Osteocyte (in vitro differentiated cells): Measurements from ENCODE around the gene ACSL1. TPM values are rescaled to one million over a fixed set of nuclear protein-coding genes. Genes with fewer than 3 reads are reported as not detected.

Experiments
- DNase-seq: peaks from one replicate; pipeline ENCODE4 v3.0.0; 2021; ENCODE audit warnings: mixed read lengths; ENCODE audit not compliant: unreplicated experiment; ENCODE audit errors: extremely low spot score
- H3K27ac Mint-ChIP-seq: one replicate; pipeline ENCODE4 v1.8.0; 2021; ENCODE audit warnings: mild to moderate bottlenecking, mixed read lengths; ENCODE audit not compliant: unreplicated experiment
- H3K27me3 Mint-ChIP-seq: one replicate; pipeline ENCODE4 v1.8.0; 2021; ENCODE audit warnings: mixed read lengths; ENCODE audit not compliant: unreplicated experiment
- H3K36me3 Mint-ChIP-seq: one replicate; pipeline ENCODE4 v1.8.0; 2021; ENCODE audit warnings: mixed read lengths; ENCODE audit not compliant: unreplicated experiment
- H3K4me1 Mint-ChIP-seq: one replicate; pipeline ENCODE4 v1.8.0; 2021; ENCODE audit warnings: mixed read lengths; ENCODE audit not compliant: unreplicated experiment
- H3K4me3 Mint-ChIP-seq: one replicate; pipeline ENCODE4 v1.8.0; 2021; ENCODE audit warnings: mild to moderate bottlenecking, moderate library complexity, mixed read lengths; ENCODE audit not compliant: unreplicated experiment
- H3K9me3 Mint-ChIP-seq: one replicate; pipeline ENCODE4 v1.8.0; 2021; ENCODE audit warnings: mixed read lengths; ENCODE audit not compliant: unreplicated experiment
- total RNA-seq: library from RNA; stranded (reverse); gene quantifications from 2 replicates; pipeline ENCODE4 v1.2.1, GENCODE V29; 2021
- TF ChIP-seq, protein P1 (sequence below): fragments of 200-600 bp; sonication (generic); IDR thresholded peaks from 2 replicates; pipeline ENCODE4 v1.5.0; 2021; ENCODE audit warnings: antibody characterized with exemption, mild to moderate bottlenecking, moderate library complexity

The ACSL1 gene
- total RNA-seq, 1 donor from 2014 or later, result 28.6 TPM

DNA sequence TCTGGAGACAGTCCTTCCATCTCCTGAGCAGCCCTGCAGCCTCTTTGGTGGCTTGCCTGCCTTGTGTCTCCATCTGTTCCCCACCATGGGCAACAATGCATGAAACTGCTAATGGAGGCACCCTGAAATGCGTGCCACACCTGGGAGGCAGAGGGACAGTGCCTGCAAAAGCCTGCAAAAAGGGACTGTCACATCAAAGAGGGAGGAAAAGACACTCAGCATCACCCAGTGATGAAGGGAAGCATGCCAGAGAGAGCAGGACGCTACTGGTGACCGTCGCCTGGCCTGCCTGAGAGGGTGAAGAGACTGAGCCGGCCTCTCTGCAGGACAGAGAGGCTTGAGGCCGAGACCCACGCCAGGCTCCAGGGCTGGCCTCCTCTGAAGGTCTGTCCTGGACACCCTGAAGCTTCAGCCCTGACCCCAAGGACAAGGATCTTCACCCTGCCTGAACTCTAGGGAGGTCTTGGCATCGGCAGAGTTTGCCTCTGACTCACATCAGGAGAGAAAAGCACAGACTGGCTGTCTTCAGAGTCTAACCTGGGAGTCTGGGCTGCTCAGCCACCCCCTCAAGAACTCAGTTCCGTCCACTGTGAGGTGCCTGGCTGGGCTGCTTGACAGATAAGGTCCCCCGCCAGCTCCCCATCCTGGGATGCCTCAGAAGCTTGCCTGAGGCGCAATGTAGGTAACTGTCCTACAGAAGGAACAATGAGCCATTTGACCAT, 8.1 kb downstream of the ACSL1 start:
- Mint-ChIP-seq H3K4me3 (no peak overlapping the region), H3K27me3 (no peaks in the 10 kb centered on the region)

DNA sequence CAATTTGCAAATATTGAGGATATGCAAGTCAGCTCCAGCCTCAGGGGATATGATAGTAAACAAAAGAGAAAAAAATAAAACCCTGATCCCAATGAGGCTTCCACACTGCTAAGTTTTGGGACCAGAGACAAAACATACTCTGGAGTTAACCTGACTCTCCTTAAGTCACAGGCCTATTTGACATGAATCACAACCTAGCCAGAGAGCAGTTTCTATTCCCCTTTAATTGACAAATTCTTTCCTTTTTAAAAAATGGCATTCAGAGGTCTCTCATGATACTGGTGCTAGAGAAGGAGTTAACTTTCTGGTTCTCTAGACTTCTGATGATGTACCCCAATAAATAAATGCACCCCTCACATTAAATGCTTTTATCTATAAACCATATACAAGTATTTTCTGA, 8.8 kb downstream of the ACSL1 start:
- Mint-ChIP-seq H3K4me1 (peaks cover 35% of the 10 kb centered on the region), H3K9me3 (no peaks in the 10 kb centered on the region), H3K4me3 (no peak overlapping the region), H3K27ac (no peak overlapping the region), H3K27me3 (no peaks in the 10 kb centered on the region), H3K36me3 (no peaks in the 10 kb centered on the region)
- DNase-seq, result no peak
- TF ChIP-seq, protein P1, sequence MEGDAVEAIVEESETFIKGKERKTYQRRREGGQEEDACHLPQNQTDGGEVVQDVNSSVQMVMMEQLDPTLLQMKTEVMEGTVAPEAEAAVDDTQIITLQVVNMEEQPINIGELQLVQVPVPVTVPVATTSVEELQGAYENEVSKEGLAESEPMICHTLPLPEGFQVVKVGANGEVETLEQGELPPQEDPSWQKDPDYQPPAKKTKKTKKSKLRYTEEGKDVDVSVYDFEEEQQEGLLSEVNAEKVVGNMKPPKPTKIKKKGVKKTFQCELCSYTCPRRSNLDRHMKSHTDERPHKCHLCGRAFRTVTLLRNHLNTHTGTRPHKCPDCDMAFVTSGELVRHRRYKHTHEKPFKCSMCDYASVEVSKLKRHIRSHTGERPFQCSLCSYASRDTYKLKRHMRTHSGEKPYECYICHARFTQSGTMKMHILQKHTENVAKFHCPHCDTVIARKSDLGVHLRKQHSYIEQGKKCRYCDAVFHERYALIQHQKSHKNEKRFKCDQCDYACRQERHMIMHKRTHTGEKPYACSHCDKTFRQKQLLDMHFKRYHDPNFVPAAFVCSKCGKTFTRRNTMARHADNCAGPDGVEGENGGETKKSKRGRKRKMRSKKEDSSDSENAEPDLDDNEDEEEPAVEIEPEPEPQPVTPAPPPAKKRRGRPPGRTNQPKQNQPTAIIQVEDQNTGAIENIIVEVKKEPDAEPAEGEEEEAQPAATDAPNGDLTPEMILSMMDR, result no peak

More for the DNA sequence above, 8.1 kb downstream of the ACSL1 start:
- Mint-ChIP-seq H3K36me3 (no peaks in the 10 kb centered on the region), H3K9me3 (no peaks in the 10 kb centered on the region), H3K4me1 (peaks cover 28% of the 10 kb centered on the region), H3K27ac (no peak overlapping the region)
- DNase-seq, result no peak
- TF ChIP-seq, protein P1, result no peak

DNA sequence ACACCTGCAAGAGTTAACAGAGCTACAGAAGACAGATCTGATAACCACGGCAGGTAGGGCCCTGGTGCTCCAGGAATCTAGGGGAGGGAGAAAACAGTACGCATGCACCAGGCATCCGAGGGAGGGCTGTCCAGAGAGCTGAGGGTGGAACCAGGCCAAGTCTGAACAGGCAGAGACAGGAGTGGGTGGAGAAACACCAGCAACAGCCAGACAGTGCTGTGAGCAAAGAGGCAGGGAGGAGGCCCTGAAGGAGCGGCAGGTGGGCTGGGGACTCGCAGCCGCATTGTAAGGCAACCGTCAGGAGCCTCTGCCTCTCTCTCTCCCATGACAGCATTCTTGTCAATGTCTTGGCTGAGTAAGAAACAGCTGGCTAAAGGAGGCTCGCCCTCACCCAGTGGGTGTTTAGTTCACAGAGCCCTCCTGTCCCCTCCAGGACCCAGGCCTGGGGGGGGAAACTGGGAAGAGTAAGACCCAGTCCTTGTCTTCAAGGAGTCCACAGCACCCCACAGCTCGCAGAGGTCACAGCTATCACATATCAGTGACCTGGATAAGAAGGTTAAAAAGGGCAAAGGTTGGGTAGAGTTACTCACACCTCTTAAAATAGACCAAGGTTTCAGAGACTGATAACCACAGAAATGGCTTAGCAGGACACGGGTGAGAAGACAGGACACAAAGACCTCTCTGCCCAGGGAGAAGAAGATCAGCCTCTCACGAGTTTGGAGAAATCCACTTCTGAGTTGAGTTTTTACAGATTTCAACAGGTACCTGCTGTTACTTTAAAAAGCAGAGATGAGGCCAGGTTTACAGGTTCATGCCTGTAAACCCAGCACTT, 10.5 kb downstream of the ACSL1 start:
- H3K4me3 Mint-ChIP-seq, result peak overlapping the region; percentile 53
- no peaks in the 10 kb centered on the region for H3K27me3 Mint-ChIP-seq
- H3K36me3 Mint-ChIP-seq, result peaks cover 2% of the 10 kb centered on the region
- peak overlapping the region; percentile 77 for H3K27ac Mint-ChIP-seq
- peaks cover 36% of the 10 kb centered on the region for H3K4me1 Mint-ChIP-seq
- no peaks in the 10 kb centered on the region for H3K9me3 Mint-ChIP-seq
- TF ChIP-seq, protein P1, result no peak
- no peak for DNase-seq

DNA sequence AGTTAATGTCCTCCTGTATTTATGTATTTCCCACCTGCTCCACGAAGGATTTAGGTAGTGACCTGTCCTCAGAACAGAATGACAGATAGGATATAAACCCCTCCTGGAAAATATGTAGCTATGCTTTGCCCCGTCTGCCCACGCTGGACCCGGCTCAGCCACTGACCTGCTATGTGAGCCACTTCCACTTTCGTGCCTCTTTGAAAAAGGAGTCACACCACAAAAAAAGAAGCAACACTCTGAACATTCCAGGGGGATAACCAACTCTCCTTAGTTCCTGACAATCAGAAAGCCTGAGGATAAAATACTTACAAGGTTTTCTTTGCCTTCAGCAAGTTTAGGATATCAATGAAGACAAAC, 11.1 kb downstream of the ACSL1 start:
- Mint-ChIP-seq H3K36me3 (peaks cover 2% of the 10 kb centered on the region), H3K27me3 (no peaks in the 10 kb centered on the region), H3K4me3 (peak overlapping the region; percentile 53), H3K27ac (peak overlapping the region; percentile 77), H3K4me1 (peaks cover 36% of the 10 kb centered on the region), H3K9me3 (no peaks in the 10 kb centered on the region)
- TF ChIP-seq, protein P1, result no peak
- DNase-seq, result no peak

DNA sequence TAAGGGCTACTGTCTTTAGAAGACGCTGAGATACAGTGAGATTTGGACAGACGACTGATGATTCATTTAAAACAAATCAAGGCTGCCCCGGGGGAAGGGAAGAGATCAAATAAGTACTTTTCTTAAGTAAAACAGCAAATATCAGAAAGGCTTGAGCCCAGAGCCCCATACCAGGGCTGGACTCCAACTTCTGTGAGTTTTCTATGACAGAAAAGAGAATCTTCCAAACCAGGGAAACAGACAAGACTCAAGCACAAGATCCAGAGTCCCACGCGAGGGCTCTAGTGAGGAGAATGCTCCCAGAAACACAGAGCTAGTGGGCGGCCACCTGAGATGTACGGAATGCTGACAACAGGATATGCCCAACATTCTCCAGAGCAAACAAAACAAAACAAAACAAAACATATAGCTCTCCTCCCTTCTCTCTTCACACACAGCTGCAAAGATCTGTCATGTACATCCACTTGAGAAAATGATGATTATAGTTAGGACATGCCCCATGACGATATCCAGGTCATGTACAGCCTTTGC, 13.1 kb downstream of the ACSL1 start:
- Mint-ChIP-seq H3K36me3 (peaks cover 2% of the 10 kb centered on the region), H3K4me1 (peaks cover 49% of the 10 kb centered on the region), H3K9me3 (no peaks in the 10 kb centered on the region), H3K4me3 (no peak overlapping the region), H3K27me3 (no peaks in the 10 kb centered on the region), H3K27ac (peak overlapping the region; percentile 59)
- DNase-seq, result no peak
- TF ChIP-seq, protein P1, result no peak
